Stimulated activated CD4-positive, alpha-beta T cell treated with anti-CD3 and anti-CD28 coated beads, Interleukin-12 subunit alpha, Interleukin-12 subunit beta, amount 100 ng/mL, for 24 hours (primary cell): Measurements from ENCODE around the gene DCP1B.

Experiments used
- DNase-seq, 2 experiments: peaks; one replicate each; pipeline ENCODE4 v3.0.0-alpha.2; 2020; ENCODE audit warnings: low read depth in 2 of 2

The DCP1B gene

DNA sequence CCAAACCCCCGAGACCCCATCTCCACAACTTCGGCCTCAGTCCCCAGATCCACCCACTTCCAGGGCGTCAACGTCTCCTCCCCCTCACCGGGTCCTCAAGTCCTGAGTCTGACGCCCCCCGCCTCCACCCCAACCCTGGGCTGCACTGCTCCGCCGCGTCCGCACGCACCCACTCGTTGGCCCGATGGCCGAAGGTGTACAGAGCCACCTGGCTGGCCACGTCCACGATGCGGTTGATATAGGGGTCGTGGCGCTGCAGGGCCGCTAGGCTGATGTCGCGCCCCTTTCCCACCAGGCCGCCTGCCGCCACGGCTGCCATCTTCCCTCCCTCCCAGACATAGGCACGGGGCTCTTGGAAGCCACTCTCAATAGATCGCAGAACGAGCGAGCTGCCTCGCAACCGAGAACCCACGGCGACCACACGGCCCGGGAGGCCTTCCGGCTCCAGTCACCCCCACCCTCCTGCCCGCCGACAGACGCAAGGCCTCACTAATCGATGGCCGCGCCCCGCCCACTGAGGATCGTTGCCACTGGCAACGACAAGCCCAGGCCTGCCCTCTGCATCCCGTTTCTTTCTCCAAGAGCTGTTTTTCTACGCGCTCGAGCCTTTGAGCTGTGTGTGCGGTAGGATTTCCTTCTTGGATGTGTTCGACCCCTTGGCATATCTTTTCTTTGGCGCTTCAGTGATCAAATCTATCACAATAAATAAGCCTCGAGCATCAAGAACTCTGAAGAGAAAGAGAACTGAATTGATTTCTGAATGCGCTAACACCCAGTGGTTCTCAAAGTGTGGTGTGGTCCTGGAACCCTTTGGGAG lies at the start of gene DCP1B:
Gene DCP1B (minus strand): TSS at position 345 of the 817 bp plus-strand sequence. CDS start 26 bp downstream, at position 319.
- DNase-seq, result peak; percentile 89 to 93

DNA sequence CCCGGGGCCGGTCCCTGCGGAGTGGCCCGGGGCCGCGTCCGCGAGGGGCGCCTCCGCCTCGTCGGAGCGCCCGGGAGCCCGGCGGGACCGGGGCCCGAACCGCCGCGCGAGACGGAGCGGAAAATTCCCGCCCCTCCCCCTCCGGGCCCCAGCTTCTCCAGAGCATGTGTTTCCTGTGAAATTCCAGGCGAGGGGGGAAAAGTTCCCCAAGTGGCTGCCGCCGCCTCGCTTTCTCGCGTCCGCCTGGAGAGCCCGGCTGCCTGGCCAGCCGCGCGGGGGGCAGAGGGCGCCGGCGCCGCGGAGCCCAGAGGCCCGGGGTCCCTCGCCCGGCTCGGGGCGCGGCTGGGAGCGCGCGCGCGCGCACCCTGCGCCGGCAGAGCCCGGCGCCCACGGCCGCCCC lies 49.4 kb upstream of the DCP1B start:
- DNase-seq, result no peak

DNA sequence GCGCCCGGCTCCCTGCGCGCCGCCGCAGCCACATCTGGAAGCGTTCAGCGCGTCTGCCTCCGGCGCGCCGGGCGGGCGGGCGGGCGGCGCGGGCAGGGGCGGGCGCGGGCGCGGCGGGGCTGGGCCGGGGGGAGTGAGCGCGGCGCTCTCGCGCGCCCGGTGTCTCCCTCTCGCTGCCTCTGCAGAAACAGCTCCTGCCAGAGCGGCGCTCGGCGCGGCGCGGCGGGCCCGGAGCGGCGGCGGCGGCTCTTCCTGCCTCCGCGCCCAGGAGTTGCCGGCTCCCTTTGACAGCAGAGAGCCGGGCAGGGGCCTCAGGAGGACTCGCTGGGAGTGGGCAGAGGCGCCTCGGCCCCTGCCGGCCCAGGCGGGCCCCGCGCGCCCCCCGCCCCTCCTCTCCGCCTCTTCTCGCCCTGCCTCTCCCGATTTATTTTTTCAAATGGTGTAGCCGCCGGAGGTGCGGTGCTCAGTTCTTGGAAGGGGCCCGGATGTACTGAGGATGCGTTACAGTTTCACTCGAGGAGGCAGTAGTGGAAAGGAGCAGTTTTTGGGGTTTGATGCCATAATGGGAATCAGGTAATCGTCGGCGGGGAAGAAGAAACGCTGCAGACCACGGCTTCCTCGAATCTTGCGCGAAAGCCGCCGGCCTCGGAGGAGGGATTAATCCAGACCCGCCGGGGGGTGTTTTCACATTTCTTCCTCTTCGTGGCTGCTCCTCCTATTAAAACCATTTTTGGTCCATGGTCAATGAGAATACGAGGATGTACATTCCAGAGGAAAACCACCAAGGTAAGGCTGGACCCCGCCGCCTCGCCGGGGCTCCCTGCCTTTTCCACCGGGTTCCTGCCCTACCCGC lies 48.8 kb upstream of the DCP1B start, which contains the start of gene CACNA1C:
Gene CACNA1C (plus strand): TSS at position 162 of the 853 bp plus-strand sequence. CDS start 576 bp downstream, at position 738.
- peak in 1 of 2 experiments; percentile 15 for DNase-seq

DNA sequence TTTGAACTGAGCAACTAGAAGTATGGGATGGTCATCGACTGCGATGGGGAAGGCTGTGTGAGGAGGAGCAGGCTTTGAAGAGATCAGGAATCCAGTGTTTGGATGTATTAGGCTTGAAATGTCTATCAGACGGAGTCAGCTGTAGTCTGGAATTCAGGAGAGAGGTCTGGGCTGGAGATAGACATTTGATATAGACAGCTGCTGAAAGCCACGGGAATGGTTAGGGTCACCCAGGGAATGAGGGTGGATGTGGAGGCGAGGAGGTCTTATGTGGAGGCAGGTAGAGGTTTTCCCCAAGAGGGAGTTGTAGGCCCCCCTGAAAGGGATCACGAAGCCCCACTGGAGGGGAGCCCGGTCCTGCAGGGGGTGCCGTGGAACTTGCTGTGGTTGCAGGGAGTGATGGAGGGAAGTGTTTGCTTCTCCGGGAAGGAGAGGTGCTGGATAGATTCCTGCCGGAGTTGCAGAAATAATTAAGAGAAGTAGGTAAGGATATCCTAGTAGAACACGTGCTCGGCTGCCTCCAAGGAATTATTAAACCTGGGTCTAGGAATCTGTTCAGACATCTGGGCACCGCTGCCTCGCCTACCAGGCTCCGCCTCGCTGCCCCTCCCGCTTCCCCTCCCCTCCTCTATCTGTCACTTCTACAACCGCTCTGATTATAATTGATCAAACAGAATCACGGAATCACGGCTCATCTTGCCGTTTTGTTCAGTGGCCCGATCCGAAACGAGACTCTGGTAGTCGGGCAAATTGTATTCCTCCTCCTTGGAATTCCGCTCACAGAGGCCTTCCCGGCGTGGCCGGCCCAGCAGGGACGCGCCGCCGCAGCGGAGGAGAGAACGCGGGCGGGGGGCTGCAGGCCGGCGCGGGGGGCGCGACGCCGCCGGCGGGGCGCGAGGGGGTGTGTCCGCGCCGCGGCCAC lies 47.7 kb upstream of the DCP1B start:
- DNase-seq, result no peak

DNA sequence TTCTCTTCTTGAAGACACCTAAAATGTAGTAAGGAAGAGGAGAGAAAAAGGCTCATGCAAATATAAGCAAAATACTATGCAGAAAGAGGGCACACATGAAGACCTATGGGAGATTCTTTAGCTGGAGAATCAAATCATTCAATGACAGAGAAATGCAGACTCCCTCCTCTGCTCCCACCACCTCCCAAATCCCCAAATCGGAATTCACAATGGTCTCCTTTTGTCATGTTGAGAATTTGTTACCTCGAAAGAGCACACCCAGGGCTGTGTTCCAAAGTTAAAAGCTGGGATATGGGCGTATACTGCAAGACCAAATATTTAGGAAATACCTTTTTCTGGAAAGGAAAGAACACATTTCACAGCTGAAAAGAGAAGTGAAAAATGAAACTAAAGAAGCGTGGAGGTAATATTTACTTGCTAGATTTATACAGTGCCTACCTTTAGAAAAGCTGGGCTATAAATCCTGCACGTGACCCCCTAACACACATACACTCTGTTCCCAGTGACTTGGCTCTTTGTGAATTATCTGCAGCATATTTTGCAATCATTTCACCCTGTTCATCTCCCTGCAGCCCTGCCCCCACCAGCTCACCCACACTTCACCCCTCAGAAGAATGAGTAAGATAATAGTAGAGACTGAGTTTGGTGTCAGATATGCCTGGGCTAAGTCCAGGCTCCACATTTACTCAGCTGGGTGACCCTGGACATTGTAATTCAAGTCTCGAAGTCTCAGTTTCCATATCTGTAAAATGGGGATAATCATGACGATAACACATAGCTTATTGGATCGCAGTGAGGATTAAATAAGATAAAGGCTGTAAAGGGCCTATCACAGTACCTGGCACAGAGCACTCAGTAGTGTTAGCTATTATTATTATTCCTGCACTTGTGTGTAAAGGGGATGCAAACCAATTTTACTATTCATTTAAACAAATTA lies 45.6 kb upstream of the DCP1B start:
- no peak for DNase-seq

DNA sequence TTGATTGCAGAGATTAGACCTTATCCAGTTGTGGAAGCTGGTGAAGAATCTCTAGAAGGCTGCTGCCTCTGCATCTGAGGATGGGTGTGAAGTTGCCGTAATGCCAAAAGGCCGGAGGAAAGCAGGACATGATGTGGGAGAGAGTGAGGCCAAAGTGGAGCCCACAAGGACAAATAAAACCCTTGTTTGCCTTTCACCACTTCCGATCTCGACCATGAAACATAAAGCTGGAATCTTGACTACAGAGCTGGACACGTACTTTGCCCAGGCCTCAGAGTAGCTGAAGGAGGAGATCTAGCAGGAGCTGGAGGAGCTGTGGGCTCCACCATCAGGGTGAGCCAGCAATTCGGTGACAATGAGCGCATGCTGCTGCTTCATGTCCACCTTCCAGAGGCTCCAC lies 43.5 kb upstream of the DCP1B start:
- DNase-seq, result no peak

DNA sequence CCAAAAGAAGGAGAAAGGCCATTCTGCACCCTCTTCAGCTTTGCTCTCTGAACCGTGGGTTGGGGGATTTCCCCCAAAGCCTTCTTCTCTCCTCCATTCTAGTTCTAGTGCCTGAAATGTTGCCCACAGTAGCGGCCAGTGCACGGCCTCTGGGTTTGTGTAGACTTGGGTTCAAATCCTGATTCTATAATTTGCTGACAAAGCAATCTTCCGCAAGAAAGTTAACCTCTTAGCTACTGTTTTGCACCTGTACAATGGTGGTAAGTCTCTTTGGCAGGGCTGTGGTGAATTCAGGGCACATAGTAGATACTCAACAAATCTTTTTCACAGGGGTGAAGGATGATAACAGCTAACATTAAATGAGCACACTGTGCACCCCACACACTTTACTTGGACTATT lies 42.7 kb upstream of the DCP1B start:
- no peak for DNase-seq

DNA sequence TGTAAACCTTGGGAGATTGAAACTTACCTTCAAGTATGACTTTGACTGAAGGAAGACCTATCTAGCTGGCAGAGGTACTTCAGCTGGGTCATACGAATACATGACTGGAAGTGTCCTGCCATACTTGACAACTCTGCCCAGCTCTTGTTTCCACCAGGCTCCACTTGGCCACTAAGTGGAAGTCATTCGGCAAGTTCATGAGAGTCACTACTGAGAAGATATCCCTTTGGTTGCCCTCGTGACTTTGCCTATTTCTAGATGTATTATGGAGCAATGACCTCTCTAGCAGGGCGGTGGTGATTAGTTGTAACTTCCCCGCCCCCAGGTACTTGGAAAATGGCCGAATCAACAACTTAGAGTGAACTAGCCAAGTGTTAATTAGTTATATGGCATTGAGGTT lies 39.9 kb upstream of the DCP1B start:
- no peak for DNase-seq

DNA sequence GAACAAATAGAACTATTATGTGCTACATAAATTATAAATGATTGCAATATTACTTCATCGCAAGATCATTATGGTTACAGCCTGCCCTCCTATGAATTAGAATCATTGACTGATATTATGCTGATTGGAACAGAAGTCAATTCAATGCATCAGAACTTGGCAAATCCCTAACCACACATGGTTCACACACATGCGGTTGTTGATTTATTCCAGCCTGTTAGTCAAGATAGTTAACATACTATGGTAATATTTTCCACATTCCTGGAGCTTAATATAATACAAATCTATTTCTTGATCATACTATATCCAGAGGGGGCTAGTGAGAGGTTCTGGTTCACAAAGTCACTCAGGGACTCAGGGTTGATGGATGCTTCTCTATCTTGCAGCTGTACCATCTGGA lies 38.8 kb upstream of the DCP1B start:
- DNase-seq, result no peak

DNA sequence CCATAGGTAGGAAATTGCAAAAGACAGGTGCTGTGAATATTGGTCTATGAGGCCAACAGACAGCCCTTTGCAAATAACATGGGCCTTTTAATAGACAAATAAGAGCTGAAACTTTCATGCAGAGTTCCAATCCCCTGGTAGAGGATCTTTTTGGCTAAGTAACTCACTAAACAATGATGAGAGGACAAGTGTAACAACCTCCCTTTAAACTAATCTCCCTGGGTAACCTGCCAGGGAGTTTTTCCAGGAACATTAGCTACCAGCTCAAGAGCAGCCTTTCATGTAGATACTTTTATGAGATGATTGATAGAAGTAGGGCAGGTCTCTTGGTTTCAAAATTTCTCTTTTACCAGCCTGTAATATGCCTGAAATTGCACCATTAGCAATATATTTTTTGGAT lies 34.8 kb upstream of the DCP1B start:
- no peak for DNase-seq

DNA sequence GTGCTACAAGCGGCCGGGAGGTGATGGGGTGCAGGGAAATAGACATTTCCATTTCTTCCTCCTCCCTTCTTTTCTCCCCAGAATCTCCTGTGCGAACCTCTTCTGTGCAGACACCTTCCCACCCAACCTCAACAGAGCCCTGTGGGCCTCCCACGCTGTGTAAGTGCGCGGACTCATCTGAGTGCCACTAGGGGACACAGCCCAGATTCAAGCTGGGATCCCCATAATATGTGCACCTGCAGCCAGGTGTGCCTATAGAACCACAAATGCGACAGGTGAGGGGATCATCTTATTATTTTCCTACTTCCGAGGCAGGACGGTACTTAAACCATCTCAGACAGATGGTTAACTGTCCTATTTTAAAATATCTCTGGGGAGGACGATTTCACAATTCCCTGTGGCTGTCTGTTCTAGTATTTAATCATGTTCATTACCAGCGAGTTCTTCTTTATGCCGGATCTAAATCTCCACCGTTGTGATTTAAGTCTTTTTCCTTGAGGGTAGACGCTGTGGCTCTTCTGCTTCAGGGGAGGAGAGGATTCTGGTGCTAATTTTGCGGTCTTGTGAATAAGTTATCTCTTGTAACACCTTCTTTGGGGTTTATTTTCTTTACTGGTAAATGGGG lies 31.3 kb upstream of the DCP1B start:
- DNase-seq, result no peak

DNA sequence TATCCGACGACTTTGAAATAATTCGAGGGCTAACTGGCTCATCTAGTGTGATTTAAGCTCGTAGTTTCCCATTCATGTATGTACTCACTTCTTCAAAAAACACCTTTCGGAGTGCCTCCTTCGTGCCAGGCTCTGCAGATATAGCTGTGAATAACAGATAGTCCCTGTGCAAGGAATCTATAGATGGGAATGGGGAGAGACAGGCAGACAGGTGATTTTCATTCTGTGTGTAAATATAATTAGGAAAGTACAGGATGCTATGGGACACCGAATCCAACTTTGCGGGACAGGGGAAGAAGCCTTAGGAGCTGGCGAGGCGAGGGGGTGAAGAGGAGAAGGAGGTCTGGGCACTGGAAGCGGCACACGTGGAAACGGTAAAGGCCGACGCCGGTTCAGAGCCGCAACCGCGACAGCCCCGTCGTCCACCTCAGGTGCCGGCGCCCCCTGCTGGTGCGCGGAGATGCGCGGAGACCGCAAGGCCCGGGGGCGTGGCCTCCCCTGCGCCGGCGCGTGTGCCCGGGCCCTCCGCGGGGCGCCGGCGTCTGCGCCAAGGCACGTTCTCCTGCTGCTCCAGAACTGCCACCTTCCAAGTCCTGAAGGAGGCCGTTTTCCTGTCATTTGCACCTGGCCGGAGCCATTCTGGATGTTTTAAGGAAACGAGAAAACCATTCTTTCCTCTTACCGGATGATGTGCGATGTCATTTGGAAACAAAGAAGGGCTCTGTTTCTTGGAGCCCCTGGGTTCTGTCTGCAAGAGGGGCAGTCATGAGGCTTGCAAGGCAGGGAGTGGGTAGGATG lies 30.6 kb upstream of the DCP1B start:
- peak; percentile 70 to 86 for DNase-seq

DNA sequence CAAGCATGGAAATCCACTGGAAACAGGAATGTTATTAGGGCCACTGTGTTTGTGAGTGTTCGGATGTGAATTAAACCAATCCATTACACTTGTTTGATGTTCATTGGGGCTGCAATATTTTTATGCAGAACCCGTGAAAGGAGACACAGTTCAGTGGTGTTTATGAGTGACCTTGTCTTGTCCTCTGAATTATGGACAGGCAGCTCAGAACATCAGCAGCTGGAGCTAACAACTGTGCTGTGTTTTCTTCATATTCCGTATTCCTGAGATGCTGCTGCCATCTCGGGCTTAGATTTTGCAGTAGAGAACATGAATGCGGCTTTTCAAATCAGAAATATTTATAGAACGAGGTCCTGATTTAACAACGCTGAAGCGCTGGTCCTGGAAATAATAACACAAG lies 28.2 kb upstream of the DCP1B start:
- no peak for DNase-seq

DNA sequence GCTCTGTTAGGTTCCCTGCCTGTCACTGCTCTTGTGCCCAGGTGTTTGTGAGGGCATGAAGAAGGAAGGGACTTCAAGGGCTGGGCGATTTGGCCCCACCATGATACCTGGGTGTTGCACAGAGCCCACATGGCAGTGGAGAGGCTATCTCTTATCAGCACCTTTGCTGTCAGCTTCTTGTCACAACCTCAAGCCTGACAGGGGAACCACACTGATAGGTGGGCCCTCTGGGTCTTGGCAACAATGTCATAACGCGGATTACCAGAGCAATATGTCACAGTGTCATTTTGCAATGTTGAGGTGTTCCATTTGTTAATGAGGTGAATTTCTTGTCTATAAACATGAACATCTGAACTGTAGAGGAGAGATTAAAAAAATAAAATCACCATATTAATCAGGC lies 25.6 kb upstream of the DCP1B start:
- DNase-seq, result no peak

DNA sequence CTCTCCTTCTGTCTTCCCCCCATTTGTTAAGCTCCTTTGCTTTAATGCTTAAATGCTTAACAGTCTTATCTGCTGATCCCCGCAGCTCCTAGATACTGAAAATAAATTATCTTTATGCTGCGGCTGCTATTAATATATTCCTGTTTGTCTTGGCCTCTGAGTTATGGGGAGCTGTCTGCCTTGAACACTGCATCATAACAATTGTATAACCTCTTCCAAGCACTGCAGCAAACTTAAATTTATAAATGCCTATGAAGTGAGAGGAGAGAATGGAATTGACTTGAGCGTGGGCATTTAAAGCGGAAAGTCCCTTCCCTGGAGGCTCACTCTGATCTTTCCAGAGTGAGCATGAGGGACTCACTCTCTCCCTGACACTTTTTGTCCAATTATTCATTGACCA lies 23.1 kb upstream of the DCP1B start:
- DNase-seq, result no peak

DNA sequence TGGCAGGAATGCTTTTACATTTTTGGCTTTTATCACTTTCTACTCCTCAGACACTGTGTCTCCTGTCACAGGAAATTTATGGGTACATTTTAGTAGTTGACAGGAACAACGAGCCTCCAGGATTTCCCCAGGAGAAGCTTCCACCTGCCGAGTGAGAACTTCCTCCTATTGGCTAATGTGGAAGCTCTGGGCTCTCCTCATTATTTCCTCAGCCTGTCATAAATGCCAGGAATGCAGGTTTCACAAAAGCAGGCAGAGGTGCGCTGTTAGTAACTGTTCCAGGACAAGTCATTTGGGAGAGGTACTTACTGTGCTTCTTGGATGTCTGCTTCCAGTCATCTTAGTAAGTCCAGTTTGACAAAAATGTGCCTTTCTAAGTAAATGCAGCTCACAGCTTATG lies 19.1 kb upstream of the DCP1B start:
- no peak for DNase-seq

DNA sequence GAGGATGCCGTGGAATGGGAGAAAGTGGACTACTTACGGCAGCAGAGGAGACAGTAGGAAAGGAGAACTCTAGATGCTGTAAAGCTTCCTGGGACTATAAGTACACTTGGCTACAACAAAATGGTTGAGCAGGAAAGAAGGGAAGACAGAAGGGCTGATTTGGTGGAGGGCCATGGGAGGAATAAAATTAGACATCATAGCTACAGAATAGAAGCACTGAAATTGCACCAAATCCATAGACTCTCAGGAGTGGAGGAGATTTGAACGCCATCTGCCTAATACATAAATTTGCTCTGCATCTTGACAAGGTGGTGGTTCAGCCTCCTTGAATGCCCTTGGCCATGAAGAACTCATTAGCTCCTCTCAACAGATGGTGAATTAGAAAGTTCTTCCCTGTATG lies 16.3 kb upstream of the DCP1B start:
- DNase-seq, result no peak

DNA sequence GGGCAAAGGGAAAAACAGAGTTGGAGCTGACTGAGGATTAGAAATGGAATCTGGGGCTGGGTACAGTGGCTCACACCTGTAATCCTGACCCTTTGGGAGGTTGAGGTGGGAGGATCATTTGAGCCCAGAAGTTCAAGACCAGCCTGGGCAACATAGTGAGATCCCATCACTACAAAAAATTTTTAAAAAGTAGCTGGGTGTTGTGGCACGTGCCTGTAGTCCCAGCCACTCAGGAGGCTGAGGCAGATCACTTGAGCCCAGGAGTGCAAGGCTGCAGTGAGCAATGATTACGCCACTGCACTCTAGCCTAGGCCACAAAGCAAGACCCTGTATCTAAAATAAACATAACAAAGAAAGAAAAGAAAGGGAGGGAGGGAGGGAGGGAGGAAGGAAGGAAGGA lies 14.9 kb upstream of the DCP1B start:
- no peak for DNase-seq

DNA sequence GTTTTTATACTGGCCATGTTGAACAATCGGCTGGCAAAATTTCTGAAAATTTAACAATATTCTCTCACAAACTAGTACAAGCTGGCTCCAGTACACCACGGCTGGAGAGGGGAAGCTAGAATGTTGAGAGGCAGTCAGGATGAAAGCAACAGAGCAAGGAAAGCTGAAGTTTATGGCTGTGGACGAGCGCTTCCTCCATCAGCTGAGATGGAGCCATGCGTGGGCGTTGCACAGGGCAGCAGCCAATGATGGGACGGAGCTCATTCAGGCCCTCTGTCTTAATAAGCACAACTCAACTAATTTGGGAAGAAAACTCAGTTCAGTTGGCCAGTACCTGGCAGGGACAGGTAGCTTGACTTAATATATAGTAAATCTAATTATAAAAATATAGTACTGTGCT lies 14.1 kb upstream of the DCP1B start:
- no peak for DNase-seq
